ENCODE results near the gene YIPF2. TPM values are rescaled to one million over a fixed set of nuclear protein-coding genes. Genes with fewer than 3 reads are reported as not detected.

The YIPF2 gene
- total and polyA plus RNA-seq, 2 of the 4 experiments (the other 2 are of a cell fraction): 61.5 to 78.0 TPM

GRCh38 chr19:10892256-10892655 is 36.2 kb downstream of the YIPF2 start:
- Histone ChIP-seq H4K91ac (ENCODE audit: insufficient read depth, low read depth, low read length) (no peak overlapping the region), H3K36me3 (ENCODE audit: control insufficient read depth, insufficient read depth, low read length) (0 out of 2 replicates have a peak, but pooled peaks cover 2% of the 10 kb centered on the region), H4K8ac (ENCODE audit: low read depth in 2 of 2, low read length in 2 of 2) (no peak overlapping the region), H2BK120ac (ENCODE audit: low read depth, low read length) (no peak overlapping the region), H3K4me3 (ENCODE audit: insufficient read depth, low read depth, low read length) (no peak overlapping the region), H3K9me3 (ENCODE audit: control insufficient read depth, insufficient read depth, low read length) (no peaks in the 10 kb centered on the region), H2AFZ (replicated peaks; ENCODE audit: low read length, poor library complexity) (no peak overlapping the region), H2BK5ac (ENCODE audit: low read depth, low read length, poor library complexity, severe bottlenecking) (no peak overlapping the region), H3K56ac (ENCODE audit: extremely low read depth, insufficient read depth, low read length) (no peak overlapping the region), H2BK20ac (ENCODE audit: low read depth, low read length) (no peak overlapping the region), H3K18ac (ENCODE audit: low read depth, low read length) (no peak overlapping the region), H2BK15ac (ENCODE audit: low read depth, low read length) (no peak overlapping the region), H4K5ac (ENCODE audit: low read depth, low read length) (no peak overlapping the region), H3K4ac (ENCODE audit: low read depth, low read length) (no peak overlapping the region), H4K20me1 (ENCODE audit: insufficient read depth, low read length) (peaks cover 70% of the 10 kb centered on the region), H3K27ac (ENCODE audit: insufficient read depth, low read length) (no peak overlapping the region), H3K79me1 (ENCODE audit: low read depth in 1 of 2, low read length in 2 of 2) (peaks cover 31 to 85% of the 10 kb centered on the region in 2 experiments), H2AK5ac (ENCODE audit: low read depth, low read length) (no peak overlapping the region), H3K4me1 (ENCODE audit: control insufficient read depth, insufficient read depth, low read length) (peaks cover 12% of the 10 kb centered on the region), H3K9ac (ENCODE audit: low read depth, low read length) (no peak overlapping the region), H3K4me2 (ENCODE audit: low read depth, low read length) (no peak overlapping the region), H3K9me1 (ENCODE audit: insufficient read depth, low read length) (peaks cover 34% of the 10 kb centered on the region), H3K14ac (replicated peaks; ENCODE audit: low read depth, low read length) (no peak overlapping the region), H3K23ac (ENCODE audit: low read depth, low read length) (no peak overlapping the region), H2AK9ac (replicated peaks; ENCODE audit: low read depth, low read length, poor library complexity) (no peak overlapping the region), H3K27me3 (ENCODE audit: control insufficient read depth, insufficient read depth, low read length) (no peaks in the 10 kb centered on the region)
- TF ChIP-seq RAD21 (IDR thresholded peaks at IDR 0.05; ENCODE audit: low read length) (no peak), SMC3 (IDR thresholded peaks at IDR 0.05; ENCODE audit: low read depth, low read length) (no peak), CEBPB (IDR thresholded peaks at IDR 0.05; ENCODE audit: low read depth, low read length) (no peak), FOS (IDR thresholded peaks at IDR 0.05; ENCODE audit: low read depth, low read length) (no peak), RCOR1 (IDR thresholded peaks at IDR 0.05; ENCODE audit: insufficient replicate concordance, low read length) (no peak), MAFK (IDR thresholded peaks at IDR 0.05; ENCODE audit: low read depth, low read length) (no peak), RFX5 (IDR thresholded peaks at IDR 0.05; ENCODE audit: low read depth, low read length) (no peak), CTCF (conservative IDR thresholded peaks at IDR 0.05; ENCODE audit: low read depth, low read length) (no peak), CHD1 (IDR thresholded peaks at IDR 0.05; ENCODE audit: low read depth, low read length) (no peak), ELK1 (IDR thresholded peaks at IDR 0.05; ENCODE audit: borderline replicate concordance, low read depth, low read length) (no peak), USF2 (IDR thresholded peaks at IDR 0.05; ENCODE audit: low read depth, low read length) (no peak), MAZ (IDR thresholded peaks at IDR 0.05; ENCODE audit: borderline replicate concordance, low read depth, low read length) (no peak), POLR2A (IDR thresholded peaks at IDR 0.05; ENCODE audit: low read depth, low read length) (no peak)
- POLR2A ChIA-PET (ENCODE audit: unreplicated experiment): no interaction called here
- DNase-seq (no peak), ATAC-seq (ENCODE audit: low read depth) (no peak)
- BruUV-seq (replicated peaks): no TSS peak
- CTCF ChIA-PET: no interaction called here
- in situ Hi-C loops (cut with MboI; ENCODE audit: low sequenced_read_pairs) (no loop called here), intact Hi-C loops (cut with micrococcal nuclease) (no loop called here), dilution Hi-C loops (cut with HindIII; ENCODE audit: low sequenced_read_pairs, unreplicated experiment) (no loop called here)
- 90% methylated on average over 4 of the region's 13 CpGs; no CpG with 5 or more reads in 1 of the 2 experiments for WGBS, 2 experiments (ENCODE audit: extremely low coverage in 2 of 2, insufficient read length in 1 of 2)
